B cell (primary cell): Measurements from ENCODE around the gene IRF9. TPM values are rescaled to one million over a fixed set of nuclear protein-coding genes. Genes with fewer than 3 reads are reported as not detected.

Experiments used
- ATAC-seq: fragments of 200-7000 bp; cut with Tn5 transposase; one replicate; pipeline ENCODE4 v1.10.0; 2021; ENCODE audit warnings: low read depth, mild to moderate bottlenecking, moderate number of reproducible peaks, moderate library complexity
- CTCF ChIA-PET: fragments of 350-600 bp; sonication (Branson Sonifier 250); formaldehyde crosslinking; loops from one replicate; lab custom pipeline; 2021; ENCODE audit warnings: antibody characterized with exemption, inconsistent platforms; lab: Charles Lee
- POLR2A ChIA-PET: fragments of 350-600 bp; sonication (Branson Sonifier 250); formaldehyde crosslinking; loops from one replicate; lab custom pipeline; 2021; ENCODE audit warnings: antibody characterized with exemption; lab: Charles Lee
- DNase-seq: peaks from one replicate; pipeline ENCODE4 v3.0.0; 2013
- H2AFZ ChIP-seq: 2 replicates; pipeline ENCODE4 v1.6.1; 2012; ENCODE audit warnings: mild to moderate bottlenecking, low read depth, low read length; ENCODE audit not compliant: insufficient read depth, poor library complexity, severe bottlenecking
- H3K27ac ChIP-seq, 2 donors: 1 replicate in 1 of 2; 2 replicates in 1 of 2; pipeline ENCODE4 v1.5.1; 2012 to 2013; ENCODE audit warnings: low read length in 2 of 2, mild to moderate bottlenecking in 2 of 2, moderate library complexity in 1 of 2
- H3K27me3 ChIP-seq, 4 experiments: fragments of 200-600 bp in 1 of 4; sonication (generic) in 1 of 4; replicated peaks in 1 of 4; 1 replicate in 2 of 4; 2 replicates in 2 of 4; pipeline versions ENCODE4 v1.6.1 to v1.7.0; 2013 to 2016; ENCODE audit warnings: low read length in 3 of 4, mild to moderate bottlenecking in 2 of 4, mixed read lengths in 1 of 4, moderate library complexity in 1 of 4; ENCODE audit not compliant: insufficient read depth in 4 of 4, control insufficient read depth in 3 of 4; ENCODE audit errors: control extremely low read depth in 1 of 4
- H3K36me3 ChIP-seq, 2 experiments: replicated peaks in 1 of 2; 1 replicate in 1 of 2; 2 replicates in 1 of 2; pipeline versions ENCODE4 v1.6.1 to v1.7.1; 2013; ENCODE audit warnings: low read length in 1 of 2; ENCODE audit not compliant: insufficient read depth in 2 of 2, control insufficient read depth in 1 of 2; ENCODE audit errors: control extremely low read depth in 1 of 2, extremely low read depth in 1 of 2
- H3K4me1 ChIP-seq, 2 donors: fragments of 200-600 bp in 1 of 2; sonication (generic) in 1 of 2; 1 replicate in 1 of 2; 2 replicates in 1 of 2; pipeline versions ENCODE4 v1.5.1 to v1.6.1; 2013 to 2017; ENCODE audit warnings: low read length in 2 of 2; ENCODE audit not compliant: control insufficient read depth in 2 of 2, insufficient read depth in 2 of 2
- H3K4me2 ChIP-seq: replicated peaks from 2 replicates; pipeline ENCODE3; 2012; ENCODE audit warnings: mild to moderate bottlenecking, low read depth, low read length; ENCODE audit not compliant: poor library complexity, severe bottlenecking
- H3K4me3 ChIP-seq, 5 experiments: fragments of 200-600 bp in 1 of 5; sonication (generic) in 1 of 5; 1 replicate in 3 of 5; 2 replicates in 2 of 5; pipeline versions ENCODE4 v1.5.1 to v1.7.0; 2011 to 2016; ENCODE audit warnings: low read length in 4 of 5, mild to moderate bottlenecking in 4 of 5, low read depth in 2 of 5, control low read depth in 1 of 5, moderate library complexity in 1 of 5; ENCODE audit not compliant: insufficient read depth in 1 of 5; ENCODE audit errors: control extremely low read depth in 1 of 5, extremely low read depth in 1 of 5
- H3K79me2 ChIP-seq: fragments of 200-600 bp; sonication (generic); one replicate; pipeline ENCODE4 v1.6.0; 2016; ENCODE audit warnings: low read length; ENCODE audit not compliant: control insufficient read depth, insufficient read depth
- H3K9ac ChIP-seq: fragments of 200-600 bp; sonication (generic); 2 replicates; pipeline ENCODE4 v1.6.1; 2017; ENCODE audit warnings: mild to moderate bottlenecking, low read length, moderate library complexity
- H3K9me3 ChIP-seq, 3 donors: one replicate each; pipeline versions ENCODE4 v1.6.1 to v1.7.1; 2013; ENCODE audit warnings: low read length in 2 of 3; ENCODE audit not compliant: control insufficient read depth in 2 of 3, insufficient read depth in 1 of 3; ENCODE audit errors: control extremely low read depth in 1 of 3
- H4K20me1 ChIP-seq: 2 replicates; pipeline ENCODE4 v1.6.0; 2012; ENCODE audit warnings: mild to moderate bottlenecking, low read length; ENCODE audit not compliant: insufficient read depth, control insufficient read depth, poor library complexity, severe bottlenecking
- H3K27ac Mint-ChIP-seq: one replicate; pipeline ENCODE4 v1.8.0; 2021; ENCODE audit warnings: mixed read lengths
- H3K27me3 Mint-ChIP-seq: one replicate; pipeline ENCODE4 v1.8.0; 2021; ENCODE audit warnings: mixed read lengths
- H3K4me1 Mint-ChIP-seq: one replicate; pipeline ENCODE4 v1.8.0; 2021; ENCODE audit warnings: mixed read lengths
- H3K4me3 Mint-ChIP-seq: one replicate; pipeline ENCODE4 v1.8.0; 2021; ENCODE audit warnings: mixed read lengths
- H3K9me3 Mint-ChIP-seq: one replicate; pipeline ENCODE4 v1.8.0; 2022; ENCODE audit warnings: mixed read lengths; ENCODE audit not compliant: insufficient read depth
- CTCF ChIP-seq: fragments of 200-600 bp; IDR thresholded peaks from one replicate; pipeline ENCODE4 v1.8.0; 2022; ENCODE audit warnings: antibody characterized with exemption, mild to moderate bottlenecking
- EZH2 ChIP-seq: IDR thresholded peaks from 2 replicates; pipeline ENCODE4 v1.6.1; 2012; ENCODE audit warnings: borderline replicate concordance, low read depth, mild to moderate bottlenecking, moderate library complexity, low read length; ENCODE audit not compliant: insufficient read depth, poor library complexity, severe bottlenecking
- WGBS: methylation state at CpG from one replicate; pipeline ENCODE4 v1.1.5; 2013; ENCODE audit warnings: missing lambda C conversion rate; ENCODE audit not compliant: insufficient coverage; 5-methylcytosine and 5-hydroxymethylcytosine counted together
- intact Hi-C: fragments of 100-400 bp; cut with micrococcal nuclease; formaldehyde crosslinking; loops from one replicate; pipeline ENCODE4 v1.10.0; 2022
- polyA plus RNA-seq: library from polyadenylated mRNA; depleted of rRNA; stranded (reverse); fragments of >200 nt; gene quantifications from 2 replicates; pipeline ENCODE4 v1.2.3, GENCODE V29; 2012
- total RNA-seq, 2 donors: library from RNA; stranded (reverse); fragments of 120-200 nt in 1 of 2; gene quantifications; 1 replicate in 1 of 2; 2 replicates in 1 of 2; pipeline versions ENCODE4 v1.2.3 to v1.2.4, GENCODE V29; 2013 to 2022

The IRF9 gene
- total and polyA plus RNA-seq, 2 donors (not counting 1 experiment from before 2014, with no cell fraction given) = 191 to 269 TPM

- whole genome bisulfite sequencing = 97% methylated on average over 14 of the region's 14 CpGs
- H3K4me1 ChIP-seq = peaks cover 29 to 39% of the 10 kb centered on the region in 2 donors
- Mint-ChIP-seq H3K4me3 (no peak overlapping the region), H3K9me3 (no peaks in the 10 kb centered on the region), H3K4me1 (peaks cover 45% of the 10 kb centered on the region), H3K27me3 (no peaks in the 10 kb centered on the region), H3K27ac (peak overlapping the region; percentile 67)
- no peak overlapping the region for H2AFZ ChIP-seq
- H3K4me3 ChIP-seq = no peak overlapping the region
- no peak for ATAC-seq
- H3K9me3 ChIP-seq = no peaks in the 10 kb centered on the region
- no peak overlapping the region for H3K9ac ChIP-seq
- intact Hi-C loops = loop anchor here (5.0 kb wide), 1 partner anchor 68 kb away; the partner anchor contains the start of genes GMPR2 and NEDD8
- CTCF ChIA-PET = interaction anchor here (0.9 to 1.0 kb wide), 2 partner anchors 54 to 56 kb away, joined by 3 to 5 read pairs; no protein-coding TSS in a partner anchor
- no peak for DNase-seq
- H3K36me3 ChIP-seq = peaks cover 3 to 67% of the 10 kb centered on the region in 2 experiments
- no peaks in the 10 kb centered on the region for H3K27me3 ChIP-seq
- TF ChIP-seq CTCF (no peak), EZH2 (no peak)
- POLR2A ChIA-PET = interaction anchor here (0.6 kb wide), 1 partner anchor 112 kb away, joined by 3 read pairs; no protein-coding TSS in a partner anchor
- H3K79me2 ChIP-seq = peaks cover 37% of the 10 kb centered on the region
- H4K20me1 ChIP-seq = peaks cover 53% of the 10 kb centered on the region
- no peak overlapping the region for H3K4me2 ChIP-seq
- H3K27ac ChIP-seq = no peak overlapping the region
Measured at GRCh38 chr14:24164518-24164991, 3.5 kb downstream of the IRF9 start.

- Histone ChIP-seq H3K4me1 (peaks cover 23 to 30% of the 10 kb centered on the region in 2 donors), H3K36me3 (peaks cover 2 to 63% of the 10 kb centered on the region in 2 experiments), H3K4me3 (no peak overlapping the region), H3K79me2 (peaks cover 37% of the 10 kb centered on the region), H3K27me3 (no peaks in the 10 kb centered on the region), H3K4me2 (no peak overlapping the region), H3K27ac (no peak overlapping the region), H2AFZ (no peak overlapping the region), H4K20me1 (peaks cover 53% of the 10 kb centered on the region), H3K9ac (no peak overlapping the region), H3K9me3 (no peaks in the 10 kb centered on the region)
- Mint-ChIP-seq H3K27ac (no peak overlapping the region), H3K4me1 (peaks cover 40% of the 10 kb centered on the region), H3K27me3 (no peaks in the 10 kb centered on the region), H3K4me3 (no peak overlapping the region), H3K9me3 (no peaks in the 10 kb centered on the region)
- ChIA-PET CTCF (interaction anchor here (0.8 kb wide), 1 partner anchor 15 kb away, joined by 3 read pairs; no protein-coding TSS in a partner anchor), POLR2A (no interaction called here)
- ATAC-seq (no peak), DNase-seq (no peak)
- intact Hi-C loops = no loop called here
- WGBS = 100% methylated on average over 4 of the region's 5 CpGs
- no peak for TF ChIP-seq CTCF
- TF ChIP-seq EZH2 = no peak
Measured at GRCh38 chr14:24165785-24166184, 4.7 kb downstream of the IRF9 start.
